SH-SY5Y (cell line): ENCODE data around the gene LPAR3.

ENCODE experiments used
- GATA2 ChIP-seq: IDR thresholded peaks from 2 replicates; pipeline ENCODE4 v1.6.1; 2011; ENCODE audit warnings: mild to moderate bottlenecking, low read depth, low read length
- GATA3 ChIP-seq: IDR thresholded peaks from 2 replicates; pipeline ENCODE4 v1.6.1; 2011; ENCODE audit warnings: low read depth, mild to moderate bottlenecking, low read length, moderate library complexity

DNA sequence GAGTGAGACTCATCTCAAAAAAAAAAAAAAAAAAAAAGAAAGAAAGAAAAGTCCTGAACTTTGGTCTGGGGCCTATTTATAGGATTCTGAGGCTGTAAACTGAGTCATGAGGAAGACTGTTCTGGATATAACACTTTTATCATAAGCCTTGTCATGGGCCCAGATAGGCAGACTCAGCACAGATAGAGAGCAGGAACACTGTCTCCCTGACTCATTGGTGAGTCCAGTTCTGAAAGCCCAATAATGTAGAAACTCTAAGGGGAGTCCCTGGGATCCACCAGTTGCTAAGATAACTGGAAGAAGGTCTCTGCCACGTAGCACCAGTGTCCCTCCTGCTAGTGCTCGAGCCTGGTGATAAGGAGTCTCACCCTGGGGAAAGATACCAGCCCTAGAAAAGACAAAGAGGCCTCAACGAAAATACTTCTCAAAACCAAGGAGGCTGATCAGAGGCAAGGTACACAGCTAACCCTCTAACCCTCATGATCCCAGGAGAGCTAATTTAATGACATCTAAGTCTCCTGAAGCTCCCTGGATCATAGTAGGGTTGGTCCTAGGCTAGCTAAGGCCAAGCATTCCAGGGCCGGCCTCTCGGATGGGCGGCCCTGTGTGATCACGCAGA, 43.5 kb downstream of the LPAR3 start:
- no peak for TF ChIP-seq GATA2
- no peak for TF ChIP-seq GATA3
